ENCODE data around the gene PRRT1B. TPM values are rescaled to one million over a fixed set of nuclear protein-coding genes. Genes with fewer than 3 reads are reported as not detected.
A peak's percentile ranks its signal among the peaks of the same experiment; 100 is the strongest.

PRRT1B gene
- total and polyA plus RNA-seq, 9 of the 15 experiments (the other 6 are each of a cell fraction or from before 2014, with no cell fraction given) = not detected

DNA sequence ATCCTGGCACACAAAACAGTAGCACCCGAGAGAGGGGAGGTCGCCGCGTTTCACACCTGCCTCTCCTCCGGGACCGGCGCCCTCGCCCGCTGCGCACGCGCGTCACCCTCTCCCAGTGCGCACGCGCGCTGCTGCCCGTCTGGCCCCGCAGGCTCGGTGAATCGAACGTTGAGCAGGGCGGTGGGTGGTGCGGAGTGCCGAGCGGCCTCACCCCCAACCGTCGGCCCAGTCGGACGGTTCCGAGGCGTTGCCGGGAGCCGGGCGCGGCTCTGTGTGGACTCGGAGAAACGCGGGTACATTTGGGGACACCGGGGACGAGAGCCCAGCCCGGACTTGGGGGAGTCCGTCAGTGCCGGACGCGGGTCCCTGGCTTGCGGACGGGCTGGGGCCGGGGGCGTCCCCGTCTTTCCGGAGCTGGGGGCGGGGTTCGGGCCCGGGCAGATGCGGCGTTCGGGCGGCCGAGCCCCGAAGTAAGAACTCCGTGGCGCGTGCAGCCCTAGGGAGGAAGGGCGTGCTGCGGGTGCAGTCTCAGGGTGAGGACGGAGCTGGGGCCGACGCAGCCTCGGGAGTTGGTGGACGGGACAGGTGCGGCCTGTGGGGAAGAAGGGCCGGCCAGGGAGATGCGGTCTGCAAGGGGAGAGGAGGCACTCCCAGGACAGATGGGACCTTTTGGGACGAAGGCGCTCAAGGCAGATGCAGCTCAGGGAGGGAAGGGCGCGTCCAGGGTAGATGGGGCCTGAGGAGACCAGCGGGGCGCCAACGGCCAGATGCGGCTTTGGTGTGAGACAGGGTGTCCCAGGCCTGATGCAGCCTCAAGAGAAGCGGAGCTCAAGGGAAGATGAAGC, 42.3 kb upstream of the PRRT1B start, which contains the start of gene POMT1 (continued):
- TF ChIP-seq, protein P1, sequence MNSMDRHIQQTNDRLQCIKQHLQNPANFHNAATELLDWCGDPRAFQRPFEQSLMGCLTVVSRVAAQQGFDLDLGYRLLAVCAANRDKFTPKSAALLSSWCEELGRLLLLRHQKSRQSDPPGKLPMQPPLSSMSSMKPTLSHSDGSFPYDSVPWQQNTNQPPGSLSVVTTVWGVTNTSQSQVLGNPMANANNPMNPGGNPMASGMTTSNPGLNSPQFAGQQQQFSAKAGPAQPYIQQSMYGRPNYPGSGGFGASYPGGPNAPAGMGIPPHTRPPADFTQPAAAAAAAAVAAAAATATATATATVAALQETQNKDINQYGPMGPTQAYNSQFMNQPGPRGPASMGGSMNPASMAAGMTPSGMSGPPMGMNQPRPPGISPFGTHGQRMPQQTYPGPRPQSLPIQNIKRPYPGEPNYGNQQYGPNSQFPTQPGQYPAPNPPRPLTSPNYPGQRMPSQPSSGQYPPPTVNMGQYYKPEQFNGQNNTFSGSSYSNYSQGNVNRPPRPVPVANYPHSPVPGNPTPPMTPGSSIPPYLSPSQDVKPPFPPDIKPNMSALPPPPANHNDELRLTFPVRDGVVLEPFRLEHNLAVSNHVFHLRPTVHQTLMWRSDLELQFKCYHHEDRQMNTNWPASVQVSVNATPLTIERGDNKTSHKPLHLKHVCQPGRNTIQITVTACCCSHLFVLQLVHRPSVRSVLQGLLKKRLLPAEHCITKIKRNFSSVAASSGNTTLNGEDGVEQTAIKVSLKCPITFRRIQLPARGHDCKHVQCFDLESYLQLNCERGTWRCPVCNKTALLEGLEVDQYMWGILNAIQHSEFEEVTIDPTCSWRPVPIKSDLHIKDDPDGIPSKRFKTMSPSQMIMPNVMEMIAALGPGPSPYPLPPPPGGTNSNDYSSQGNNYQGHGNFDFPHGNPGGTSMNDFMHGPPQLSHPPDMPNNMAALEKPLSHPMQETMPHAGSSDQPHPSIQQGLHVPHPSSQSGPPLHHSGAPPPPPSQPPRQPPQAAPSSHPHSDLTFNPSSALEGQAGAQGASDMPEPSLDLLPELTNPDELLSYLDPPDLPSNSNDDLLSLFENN (IDR thresholded peaks at IDR 0.05; ENCODE audit: low read depth in 2 of 2, low read length in 2 of 2) = peak in 1 of 2 experiments; percentile 97; a peak in 2 of 4 replicates
- no peak for TF ChIP-seq CEBPG (CRISPR knock-in tag; IDR thresholded peaks at IDR 0.05)
- no peak for TF ChIP-seq CEBPG (tag; conservative IDR thresholded peaks at IDR 0.05 in 1 of 2, IDR thresholded peaks at IDR 0.05 in 1 of 2)
- TF ChIP-seq, protein P2, sequence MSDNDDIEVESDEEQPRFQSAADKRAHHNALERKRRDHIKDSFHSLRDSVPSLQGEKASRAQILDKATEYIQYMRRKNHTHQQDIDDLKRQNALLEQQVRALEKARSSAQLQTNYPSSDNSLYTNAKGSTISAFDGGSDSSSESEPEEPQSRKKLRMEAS (CRISPR knock-in tag; IDR thresholded peaks at IDR 0.05) = peak; percentile 68
- peak in 1 of 2 experiments; percentile 50; a peak in 1 of 4 replicates for TF ChIP-seq KDM4B (IDR thresholded peaks at IDR 0.05; ENCODE audit: borderline replicate concordance in 2 of 2, low read depth in 1 of 2)
- TF ChIP-seq ZNF23 (CRISPR knock-in tag; IDR thresholded peaks at IDR 0.05) = no peak
- TF ChIP-seq ZNF445 (CRISPR knock-in tag; IDR thresholded peaks at IDR 0.05; ENCODE audit: low read depth) = no peak
- no peak for TF ChIP-seq ZNF324 (CRISPR knock-in tag; IDR thresholded peaks at IDR 0.05)
- peak; percentile 55; the same call in 1 of the 2 replicates for TF ChIP-seq ZBTB7A (IDR thresholded peaks at IDR 0.05; ENCODE audit: borderline replicate concordance, control insufficient read depth, low read depth, low read length)
- TF ChIP-seq, protein P3, sequence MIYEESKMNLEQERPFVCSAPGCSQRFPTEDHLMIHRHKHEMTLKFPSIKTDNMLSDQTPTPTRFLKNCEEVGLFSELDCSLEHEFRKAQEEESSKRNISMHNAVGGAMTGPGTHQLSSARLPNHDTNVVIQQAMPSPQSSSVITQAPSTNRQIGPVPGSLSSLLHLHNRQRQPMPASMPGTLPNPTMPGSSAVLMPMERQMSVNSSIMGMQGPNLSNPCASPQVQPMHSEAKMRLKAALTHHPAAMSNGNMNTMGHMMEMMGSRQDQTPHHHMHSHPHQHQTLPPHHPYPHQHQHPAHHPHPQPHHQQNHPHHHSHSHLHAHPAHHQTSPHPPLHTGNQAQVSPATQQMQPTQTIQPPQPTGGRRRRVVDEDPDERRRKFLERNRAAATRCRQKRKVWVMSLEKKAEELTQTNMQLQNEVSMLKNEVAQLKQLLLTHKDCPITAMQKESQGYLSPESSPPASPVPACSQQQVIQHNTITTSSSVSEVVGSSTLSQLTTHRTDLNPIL (CRISPR knock-in tag; IDR thresholded peaks at IDR 0.05) = no peak
- no peak for TF ChIP-seq CHD2 (IDR thresholded peaks at IDR 0.05; ENCODE audit: low read depth, low read length)
- no peak for TF ChIP-seq ZNF583 (CRISPR knock-in tag; IDR thresholded peaks at IDR 0.05)
- TF ChIP-seq, protein P4, sequence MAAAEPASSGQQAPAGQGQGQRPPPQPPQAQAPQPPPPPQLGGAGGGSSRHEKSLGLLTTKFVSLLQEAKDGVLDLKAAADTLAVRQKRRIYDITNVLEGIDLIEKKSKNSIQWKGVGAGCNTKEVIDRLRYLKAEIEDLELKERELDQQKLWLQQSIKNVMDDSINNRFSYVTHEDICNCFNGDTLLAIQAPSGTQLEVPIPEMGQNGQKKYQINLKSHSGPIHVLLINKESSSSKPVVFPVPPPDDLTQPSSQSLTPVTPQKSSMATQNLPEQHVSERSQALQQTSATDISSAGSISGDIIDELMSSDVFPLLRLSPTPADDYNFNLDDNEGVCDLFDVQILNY (CRISPR knock-in tag; IDR thresholded peaks at IDR 0.05) = no peak
- no peak for TF ChIP-seq ZNF444 (CRISPR knock-in tag; IDR thresholded peaks at IDR 0.05)
- TF ChIP-seq, protein P5, sequence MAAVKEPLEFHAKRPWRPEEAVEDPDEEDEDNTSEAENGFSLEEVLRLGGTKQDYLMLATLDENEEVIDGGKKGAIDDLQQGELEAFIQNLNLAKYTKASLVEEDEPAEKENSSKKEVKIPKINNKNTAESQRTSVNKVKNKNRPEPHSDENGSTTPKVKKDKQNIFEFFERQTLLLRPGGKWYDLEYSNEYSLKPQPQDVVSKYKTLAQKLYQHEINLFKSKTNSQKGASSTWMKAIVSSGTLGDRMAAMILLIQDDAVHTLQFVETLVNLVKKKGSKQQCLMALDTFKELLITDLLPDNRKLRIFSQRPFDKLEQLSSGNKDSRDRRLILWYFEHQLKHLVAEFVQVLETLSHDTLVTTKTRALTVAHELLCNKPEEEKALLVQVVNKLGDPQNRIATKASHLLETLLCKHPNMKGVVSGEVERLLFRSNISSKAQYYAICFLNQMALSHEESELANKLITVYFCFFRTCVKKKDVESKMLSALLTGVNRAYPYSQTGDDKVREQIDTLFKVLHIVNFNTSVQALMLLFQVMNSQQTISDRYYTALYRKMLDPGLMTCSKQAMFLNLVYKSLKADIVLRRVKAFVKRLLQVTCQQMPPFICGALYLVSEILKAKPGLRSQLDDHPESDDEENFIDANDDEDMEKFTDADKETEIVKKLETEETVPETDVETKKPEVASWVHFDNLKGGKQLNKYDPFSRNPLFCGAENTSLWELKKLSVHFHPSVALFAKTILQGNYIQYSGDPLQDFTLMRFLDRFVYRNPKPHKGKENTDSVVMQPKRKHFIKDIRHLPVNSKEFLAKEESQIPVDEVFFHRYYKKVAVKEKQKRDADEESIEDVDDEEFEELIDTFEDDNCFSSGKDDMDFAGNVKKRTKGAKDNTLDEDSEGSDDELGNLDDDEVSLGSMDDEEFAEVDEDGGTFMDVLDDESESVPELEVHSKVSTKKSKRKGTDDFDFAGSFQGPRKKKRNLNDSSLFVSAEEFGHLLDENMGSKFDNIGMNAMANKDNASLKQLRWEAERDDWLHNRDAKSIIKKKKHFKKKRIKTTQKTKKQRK (IDR thresholded peaks at IDR 0.05; ENCODE audit: borderline replicate concordance, low read depth, low read length) = no peak
